ENCODE measurements around the gene RPS6KA5.

The RPS6KA5 gene

GRCh38 chr14:91016800-91017410 is 43.5 kb downstream of the RPS6KA5 start:
- H3K4me3 ChIP-seq (ENCODE audit: low read depth, low read length) = no peak overlapping the region
- DNase-seq (ENCODE audit: low read depth) = no peak
- TF ChIP-seq, protein P1, sequence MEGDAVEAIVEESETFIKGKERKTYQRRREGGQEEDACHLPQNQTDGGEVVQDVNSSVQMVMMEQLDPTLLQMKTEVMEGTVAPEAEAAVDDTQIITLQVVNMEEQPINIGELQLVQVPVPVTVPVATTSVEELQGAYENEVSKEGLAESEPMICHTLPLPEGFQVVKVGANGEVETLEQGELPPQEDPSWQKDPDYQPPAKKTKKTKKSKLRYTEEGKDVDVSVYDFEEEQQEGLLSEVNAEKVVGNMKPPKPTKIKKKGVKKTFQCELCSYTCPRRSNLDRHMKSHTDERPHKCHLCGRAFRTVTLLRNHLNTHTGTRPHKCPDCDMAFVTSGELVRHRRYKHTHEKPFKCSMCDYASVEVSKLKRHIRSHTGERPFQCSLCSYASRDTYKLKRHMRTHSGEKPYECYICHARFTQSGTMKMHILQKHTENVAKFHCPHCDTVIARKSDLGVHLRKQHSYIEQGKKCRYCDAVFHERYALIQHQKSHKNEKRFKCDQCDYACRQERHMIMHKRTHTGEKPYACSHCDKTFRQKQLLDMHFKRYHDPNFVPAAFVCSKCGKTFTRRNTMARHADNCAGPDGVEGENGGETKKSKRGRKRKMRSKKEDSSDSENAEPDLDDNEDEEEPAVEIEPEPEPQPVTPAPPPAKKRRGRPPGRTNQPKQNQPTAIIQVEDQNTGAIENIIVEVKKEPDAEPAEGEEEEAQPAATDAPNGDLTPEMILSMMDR (IDR thresholded peaks at IDR 0.05; ENCODE audit: control insufficient read depth, extremely low read depth, insufficient read depth) = no peak

DNA sequence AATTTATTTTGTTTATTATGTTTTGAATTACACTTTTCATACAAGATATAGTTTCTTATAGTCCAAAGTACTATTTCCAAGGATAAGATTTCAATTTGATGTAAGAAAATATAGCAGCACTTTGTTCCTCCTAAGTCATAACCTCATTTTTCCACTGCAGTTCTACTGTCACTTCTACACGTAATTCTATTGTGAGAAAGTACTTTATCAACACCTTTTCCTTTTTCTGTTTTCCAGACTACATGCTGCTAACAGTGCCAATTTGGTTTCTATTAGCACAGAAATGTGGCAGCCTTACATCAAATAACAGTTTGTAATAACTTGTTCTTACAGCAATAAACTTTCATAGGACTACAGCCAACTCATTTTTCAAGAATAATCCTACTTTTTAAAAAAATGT is 45.0 kb downstream of the RPS6KA5 start:
- TF ChIP-seq, protein P1 (IDR thresholded peaks at IDR 0.05; ENCODE audit: control insufficient read depth, extremely low read depth, insufficient read depth) = no peak
- H3K4me3 ChIP-seq (ENCODE audit: low read depth, low read length) = no peak overlapping the region
- DNase-seq (ENCODE audit: low read depth) = no peak

- TF ChIP-seq, protein P1 (IDR thresholded peaks at IDR 0.05; ENCODE audit: control insufficient read depth, extremely low read depth, insufficient read depth) = no peak
- DNase-seq (ENCODE audit: low read depth) = no peak
- no peak overlapping the region for H3K4me3 ChIP-seq (ENCODE audit: low read depth, low read length)
These were observed 48.4 kb downstream of the RPS6KA5 start for GRCh38 chr14:91012045-91012444.

- H3K4me3 ChIP-seq (ENCODE audit: low read depth, low read length) = no peak overlapping the region
- TF ChIP-seq, protein P1 (IDR thresholded peaks at IDR 0.05; ENCODE audit: control insufficient read depth, extremely low read depth, insufficient read depth) = no peak
- DNase-seq (ENCODE audit: low read depth) = no peak
These were observed 50.3 kb downstream of the RPS6KA5 start for GRCh38 chr14:91010153-91010533.

DNA sequence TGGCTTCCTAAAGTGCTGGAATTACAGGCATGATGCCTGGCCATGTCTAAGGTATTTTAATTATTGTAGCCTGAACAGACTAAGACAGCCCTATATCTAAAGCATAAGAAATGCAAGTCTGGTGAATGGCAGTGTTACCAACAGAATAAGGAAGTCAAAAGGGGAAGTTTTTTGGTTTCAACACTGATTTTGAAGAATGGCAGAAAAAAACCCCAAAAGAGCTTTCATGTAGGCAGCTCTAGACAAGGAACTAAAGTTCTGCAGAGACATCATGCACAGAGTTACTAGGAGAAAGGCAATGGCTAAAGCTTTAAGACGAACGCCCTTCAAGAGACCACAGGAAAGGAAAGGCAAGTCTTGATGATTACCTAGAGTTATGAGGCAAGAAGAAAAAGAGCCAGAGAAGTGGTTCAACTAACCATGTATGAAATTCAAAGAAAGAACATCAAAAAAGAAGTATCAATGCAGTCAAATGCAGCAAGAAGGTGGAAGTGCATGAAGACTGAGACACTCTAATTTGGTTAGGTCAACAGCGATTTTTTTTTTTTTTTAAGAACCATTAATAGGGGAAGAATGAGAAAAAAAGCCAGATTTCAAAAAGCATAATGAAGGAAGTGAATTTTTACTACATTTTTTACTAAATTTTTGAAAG is 50.8 kb downstream of the RPS6KA5 start:
- no peak overlapping the region for H3K4me3 ChIP-seq (ENCODE audit: low read depth, low read length)
- TF ChIP-seq, protein P1 (IDR thresholded peaks at IDR 0.05; ENCODE audit: control insufficient read depth, extremely low read depth, insufficient read depth) = no peak
- DNase-seq (ENCODE audit: low read depth) = no peak

GRCh38 chr14:91008759-91009409 is 51.6 kb downstream of the RPS6KA5 start:
- no peak for DNase-seq (ENCODE audit: low read depth)
- no peak overlapping the region for H3K4me3 ChIP-seq (ENCODE audit: low read depth, low read length)
- TF ChIP-seq, protein P1 (IDR thresholded peaks at IDR 0.05; ENCODE audit: control insufficient read depth, extremely low read depth, insufficient read depth) = no peak

Measured in LNCaP clone FGC (cell line).